B cell (primary cell): ENCODE data around the gene ABCG1. TPM values are rescaled to one million over a fixed set of nuclear protein-coding genes. Genes with fewer than 3 reads are reported as not detected.
A peak's percentile ranks its signal among the peaks of the same experiment; 100 is the strongest.

Experiments
- ATAC-seq: fragments of 200-7000 bp; cut with Tn5 transposase; one replicate; pipeline ENCODE4 v1.10.0; 2021; ENCODE audit warnings: low read depth, mild to moderate bottlenecking, moderate number of reproducible peaks, moderate library complexity
- CTCF ChIA-PET: fragments of 350-600 bp; sonication (Branson Sonifier 250); formaldehyde crosslinking; loops from one replicate; lab custom pipeline; 2021; ENCODE audit warnings: antibody characterized with exemption, inconsistent platforms; lab: Charles Lee
- POLR2A ChIA-PET: fragments of 350-600 bp; sonication (Branson Sonifier 250); formaldehyde crosslinking; loops from one replicate; lab custom pipeline; 2021; ENCODE audit warnings: antibody characterized with exemption; lab: Charles Lee
- DNase-seq: peaks from one replicate; pipeline ENCODE4 v3.0.0; 2013
- H2AFZ ChIP-seq: 2 replicates; pipeline ENCODE4 v1.6.1; 2012; ENCODE audit warnings: mild to moderate bottlenecking, low read depth, low read length; ENCODE audit not compliant: insufficient read depth, poor library complexity, severe bottlenecking
- H3K27ac ChIP-seq, 2 donors: 1 replicate in 1 of 2; 2 replicates in 1 of 2; pipeline ENCODE4 v1.5.1; 2012 to 2013; ENCODE audit warnings: low read length in 2 of 2, mild to moderate bottlenecking in 2 of 2, moderate library complexity in 1 of 2
- H3K27me3 ChIP-seq, 4 experiments: fragments of 200-600 bp in 1 of 4; sonication (generic) in 1 of 4; replicated peaks in 1 of 4; 1 replicate in 2 of 4; 2 replicates in 2 of 4; pipeline versions ENCODE4 v1.6.1 to v1.7.0; 2013 to 2016; ENCODE audit warnings: low read length in 3 of 4, mild to moderate bottlenecking in 2 of 4, mixed read lengths in 1 of 4, moderate library complexity in 1 of 4; ENCODE audit not compliant: insufficient read depth in 4 of 4, control insufficient read depth in 3 of 4; ENCODE audit errors: control extremely low read depth in 1 of 4
- H3K36me3 ChIP-seq, 2 experiments: replicated peaks in 1 of 2; 1 replicate in 1 of 2; 2 replicates in 1 of 2; pipeline versions ENCODE4 v1.6.1 to v1.7.1; 2013; ENCODE audit warnings: low read length in 1 of 2; ENCODE audit not compliant: insufficient read depth in 2 of 2, control insufficient read depth in 1 of 2; ENCODE audit errors: control extremely low read depth in 1 of 2, extremely low read depth in 1 of 2
- H3K4me1 ChIP-seq, 2 donors: fragments of 200-600 bp in 1 of 2; sonication (generic) in 1 of 2; 1 replicate in 1 of 2; 2 replicates in 1 of 2; pipeline versions ENCODE4 v1.5.1 to v1.6.1; 2013 to 2017; ENCODE audit warnings: low read length in 2 of 2; ENCODE audit not compliant: control insufficient read depth in 2 of 2, insufficient read depth in 2 of 2
- H3K4me2 ChIP-seq: replicated peaks from 2 replicates; pipeline ENCODE3; 2012; ENCODE audit warnings: mild to moderate bottlenecking, low read depth, low read length; ENCODE audit not compliant: poor library complexity, severe bottlenecking
- H3K4me3 ChIP-seq, 5 experiments: fragments of 200-600 bp in 1 of 5; sonication (generic) in 1 of 5; 1 replicate in 3 of 5; 2 replicates in 2 of 5; pipeline versions ENCODE4 v1.5.1 to v1.7.0; 2011 to 2016; ENCODE audit warnings: low read length in 4 of 5, mild to moderate bottlenecking in 4 of 5, low read depth in 2 of 5, control low read depth in 1 of 5, moderate library complexity in 1 of 5; ENCODE audit not compliant: insufficient read depth in 1 of 5; ENCODE audit errors: control extremely low read depth in 1 of 5, extremely low read depth in 1 of 5
- H3K79me2 ChIP-seq: fragments of 200-600 bp; sonication (generic); one replicate; pipeline ENCODE4 v1.6.0; 2016; ENCODE audit warnings: low read length; ENCODE audit not compliant: control insufficient read depth, insufficient read depth
- H3K9ac ChIP-seq: fragments of 200-600 bp; sonication (generic); 2 replicates; pipeline ENCODE4 v1.6.1; 2017; ENCODE audit warnings: mild to moderate bottlenecking, low read length, moderate library complexity
- H3K9me3 ChIP-seq, 3 donors: one replicate each; pipeline versions ENCODE4 v1.6.1 to v1.7.1; 2013; ENCODE audit warnings: low read length in 2 of 3; ENCODE audit not compliant: control insufficient read depth in 2 of 3, insufficient read depth in 1 of 3; ENCODE audit errors: control extremely low read depth in 1 of 3
- H4K20me1 ChIP-seq: 2 replicates; pipeline ENCODE4 v1.6.0; 2012; ENCODE audit warnings: mild to moderate bottlenecking, low read length; ENCODE audit not compliant: insufficient read depth, control insufficient read depth, poor library complexity, severe bottlenecking
- H3K27ac Mint-ChIP-seq: one replicate; pipeline ENCODE4 v1.8.0; 2021; ENCODE audit warnings: mixed read lengths
- H3K27me3 Mint-ChIP-seq: one replicate; pipeline ENCODE4 v1.8.0; 2021; ENCODE audit warnings: mixed read lengths
- H3K4me1 Mint-ChIP-seq: one replicate; pipeline ENCODE4 v1.8.0; 2021; ENCODE audit warnings: mixed read lengths
- H3K4me3 Mint-ChIP-seq: one replicate; pipeline ENCODE4 v1.8.0; 2021; ENCODE audit warnings: mixed read lengths
- H3K9me3 Mint-ChIP-seq: one replicate; pipeline ENCODE4 v1.8.0; 2022; ENCODE audit warnings: mixed read lengths; ENCODE audit not compliant: insufficient read depth
- CTCF ChIP-seq: fragments of 200-600 bp; IDR thresholded peaks from one replicate; pipeline ENCODE4 v1.8.0; 2022; ENCODE audit warnings: antibody characterized with exemption, mild to moderate bottlenecking
- EZH2 ChIP-seq: IDR thresholded peaks from 2 replicates; pipeline ENCODE4 v1.6.1; 2012; ENCODE audit warnings: borderline replicate concordance, low read depth, mild to moderate bottlenecking, moderate library complexity, low read length; ENCODE audit not compliant: insufficient read depth, poor library complexity, severe bottlenecking
- WGBS: methylation state at CpG from one replicate; pipeline ENCODE4 v1.1.5; 2013; ENCODE audit warnings: missing lambda C conversion rate; ENCODE audit not compliant: insufficient coverage; 5-methylcytosine and 5-hydroxymethylcytosine counted together
- intact Hi-C: fragments of 100-400 bp; cut with micrococcal nuclease; formaldehyde crosslinking; loops from one replicate; pipeline ENCODE4 v1.10.0; 2022
- polyA plus RNA-seq: library from polyadenylated mRNA; depleted of rRNA; stranded (reverse); fragments of >200 nt; gene quantifications from 2 replicates; pipeline ENCODE4 v1.2.3, GENCODE V29; 2012
- total RNA-seq, 2 donors: library from RNA; stranded (reverse); fragments of 120-200 nt in 1 of 2; gene quantifications; 1 replicate in 1 of 2; 2 replicates in 1 of 2; pipeline versions ENCODE4 v1.2.3 to v1.2.4, GENCODE V29; 2013 to 2022

ABCG1 gene
- total and polyA plus RNA-seq, 2 donors (not counting 1 experiment from before 2014, with no cell fraction given), result 8.7 to 27.5 TPM

- ChIA-PET POLR2A (no interaction called here), CTCF (interaction anchor here (0.6 to 3.2 kb wide), 3 partner anchors 16 to 79 kb away, joined by 4 to 20 read pairs (median 7); no protein-coding TSS in a partner anchor)
- TF ChIP-seq EZH2 (no peak), CTCF (no peak)
- H3K4me3 ChIP-seq, result no peak overlapping the region
- peaks cover 74% of the 10 kb centered on the region for H4K20me1 ChIP-seq
- ATAC-seq, result peak; percentile 81
- no peak overlapping the region for H3K27ac ChIP-seq
- H2AFZ ChIP-seq, result no peak overlapping the region
- no peaks in the 10 kb centered on the region for H3K9me3 ChIP-seq
- Mint-ChIP-seq H3K27me3 (no peaks in the 10 kb centered on the region), H3K27ac (peak overlapping the region; percentile 5), H3K4me3 (peak overlapping the region; percentile 66), H3K9me3 (no peaks in the 10 kb centered on the region), H3K4me1 (peaks cover 53% of the 10 kb centered on the region)
- DNase-seq, result peak; percentile 52
- no peak overlapping the region for H3K9ac ChIP-seq
- no peaks in the 10 kb centered on the region for H3K27me3 ChIP-seq
- intact Hi-C loops, result loop anchor here (1.0 kb wide), 1 partner anchor 8 kb away; no protein-coding TSS in a partner anchor
- peaks cover 0 to 8% of the 10 kb centered on the region in 2 experiments for H3K36me3 ChIP-seq
- H3K4me2 ChIP-seq, result peak overlapping the region; percentile 49
- H3K79me2 ChIP-seq, result peaks cover 93% of the 10 kb centered on the region
- 8% methylated on average over 6 of the region's 9 CpGs for WGBS
- peaks cover 26 to 49% of the 10 kb centered on the region in 2 donors for H3K4me1 ChIP-seq
These were observed 23.7 kb downstream of the ABCG1 start for GRCh38 chr21:42242611-42243010.

GRCh38 chr21:42243026-42243425 lies 24.1 kb downstream of the ABCG1 start:
- no peak overlapping the region for H3K27ac Mint-ChIP-seq
- ATAC-seq (no peak), DNase-seq (no peak)
- ChIA-PET CTCF (interaction anchor here (0.6 to 3.2 kb wide), 5 partner anchors 16 to 155 kb away, joined by 3 to 20 read pairs (median 4); no protein-coding TSS in a partner anchor), POLR2A (no interaction called here)
- 54% methylated on average over 2 of the region's 6 CpGs for WGBS
- no peaks in the 10 kb centered on the region for H3K27me3 Mint-ChIP-seq
- H2AFZ ChIP-seq, result no peak overlapping the region
- peak overlapping the region; percentile 49 for H3K4me2 ChIP-seq
- H3K27ac ChIP-seq, result no peak overlapping the region
- intact Hi-C loops, result no loop called here
- H3K9me3 ChIP-seq, result no peaks in the 10 kb centered on the region
- TF ChIP-seq CTCF (no peak), EZH2 (no peak)
- peaks cover 91% of the 10 kb centered on the region for H3K79me2 ChIP-seq
- peaks cover 22 to 49% of the 10 kb centered on the region in 2 donors for H3K4me1 ChIP-seq
- H4K20me1 ChIP-seq, result peaks cover 78% of the 10 kb centered on the region
- H3K36me3 ChIP-seq, result peaks cover 0 to 8% of the 10 kb centered on the region in 2 experiments
- no peak overlapping the region for H3K4me3 ChIP-seq
- peaks cover 53% of the 10 kb centered on the region for H3K4me1 Mint-ChIP-seq
- H3K9me3 Mint-ChIP-seq, result no peaks in the 10 kb centered on the region
- H3K9ac ChIP-seq, result no peak overlapping the region
- no peaks in the 10 kb centered on the region for H3K27me3 ChIP-seq
- H3K4me3 Mint-ChIP-seq, result peak overlapping the region; percentile 66
